ENCODE measurements around the gene GDAP2.
"Not testable (repeated sequence)": the region's sequence is repeated elsewhere in the genome, so short reads cannot be mapped to it uniquely, and the experiment has no call there.

The GDAP2 gene

DNA sequence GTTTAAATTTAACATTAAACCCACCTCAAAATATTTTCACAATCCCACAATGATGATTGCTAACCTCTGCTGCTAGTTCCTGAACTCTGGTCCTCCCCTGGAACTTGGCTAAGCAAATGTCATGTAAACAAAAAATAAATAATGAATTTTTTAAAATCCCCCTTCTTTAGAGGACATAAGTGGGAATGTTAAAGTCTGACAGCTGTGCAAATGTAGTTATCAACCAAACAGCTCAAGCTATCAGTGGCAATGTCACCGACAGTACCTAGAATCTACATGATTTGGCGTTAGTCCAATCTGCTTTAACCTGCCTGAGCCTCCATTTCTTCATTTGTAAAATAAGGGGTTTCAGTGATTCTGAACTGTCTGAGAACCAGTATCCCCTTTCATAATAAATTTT is 67.7 kb downstream of the GDAP2 start:
- peaks cover 7% of the 10 kb centered on the region; the same call in 1 of the 2 replicates for H3K36me3 ChIP-seq (ENCODE audit: control insufficient read depth, insufficient read depth, low read length)
- H3K9me3 ChIP-seq (ENCODE audit: control insufficient read depth, insufficient read depth, low read depth, low read length): no peaks in the 10 kb centered on the region
- no peak overlapping the region for H3K9ac ChIP-seq (ENCODE audit: low read length)
- H3K27me3 ChIP-seq (ENCODE audit: control insufficient read depth, insufficient read depth, low read length): no peaks in the 10 kb centered on the region
- H3K27ac ChIP-seq (ENCODE audit: low read depth, low read length): no peak overlapping the region
- H3K4me3 ChIP-seq (ENCODE audit: low read depth, low read length): no peak overlapping the region
- no peaks in the 10 kb centered on the region for H3K4me1 ChIP-seq (ENCODE audit: control insufficient read depth, insufficient read depth, low read length)

DNA sequence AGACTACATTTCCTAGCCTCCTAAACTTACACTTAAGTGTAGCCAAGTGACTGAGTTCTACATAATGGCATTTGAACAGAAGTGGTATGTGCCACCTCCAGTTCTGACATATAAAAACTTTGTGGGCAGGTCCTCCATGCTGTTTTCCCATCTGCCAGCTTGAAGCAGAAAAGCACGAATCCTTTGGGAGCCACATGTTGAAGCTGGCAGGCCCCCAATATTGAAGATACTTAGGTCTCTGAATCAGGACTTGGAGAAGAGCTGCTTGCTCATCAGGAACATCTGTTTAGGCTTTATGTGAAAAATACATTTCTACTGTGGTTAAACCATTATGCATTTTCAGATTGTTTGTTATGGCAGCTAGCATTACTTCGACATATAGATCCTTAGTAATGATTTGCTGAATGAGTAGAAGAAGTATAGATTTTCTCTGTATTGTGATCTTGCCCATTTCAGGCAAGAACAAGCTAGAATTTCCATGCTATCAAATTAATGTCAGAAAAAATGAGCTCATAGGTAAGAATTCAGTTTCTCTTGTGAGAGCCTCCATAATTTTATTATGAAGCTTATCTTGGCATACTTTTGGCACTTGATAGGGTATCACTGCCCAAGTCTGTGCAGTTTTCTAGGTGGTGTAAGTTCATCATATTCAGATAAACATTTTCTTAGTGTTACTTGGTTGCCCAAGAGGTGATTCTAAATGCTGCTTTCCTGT is 68.4 kb downstream of the GDAP2 start:
- no peaks in the 10 kb centered on the region for H3K4me1 ChIP-seq (ENCODE audit: control insufficient read depth, insufficient read depth, low read length)
- H3K27ac ChIP-seq (ENCODE audit: low read depth, low read length): no peak overlapping the region
- no peak overlapping the region for H3K4me3 ChIP-seq (ENCODE audit: low read depth, low read length)
- H3K27me3 ChIP-seq (ENCODE audit: control insufficient read depth, insufficient read depth, low read length): no peaks in the 10 kb centered on the region
- H3K36me3 ChIP-seq (ENCODE audit: control insufficient read depth, insufficient read depth, low read length): peaks cover 3% of the 10 kb centered on the region; the same call in 1 of the 2 replicates
- H3K9me3 ChIP-seq (ENCODE audit: control insufficient read depth, insufficient read depth, low read depth, low read length): no peaks in the 10 kb centered on the region
- H3K9ac ChIP-seq (ENCODE audit: low read length): no peak overlapping the region

DNA sequence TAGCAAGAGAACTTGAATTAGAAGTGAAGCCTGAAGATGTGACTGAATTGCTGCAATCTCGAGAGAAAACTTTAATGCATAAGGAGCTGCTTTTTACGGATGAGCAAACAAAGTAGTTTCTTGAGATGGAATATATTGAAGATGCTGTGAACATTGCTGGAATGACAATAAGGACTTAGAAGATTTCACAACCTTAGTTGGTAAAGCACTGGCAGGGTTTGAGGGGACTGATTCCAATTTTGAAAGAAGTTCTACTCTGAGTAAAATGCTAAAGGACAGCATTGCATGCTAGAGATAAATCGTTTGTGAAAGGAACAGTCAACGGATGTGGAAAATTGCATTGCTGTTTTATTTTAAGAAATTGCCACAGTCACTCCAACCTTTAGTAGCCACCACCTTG is 69.5 kb downstream of the GDAP2 start:
- Histone ChIP-seq H3K9me3 (ENCODE audit: control insufficient read depth, insufficient read depth, low read depth, low read length) (no peaks in the 10 kb centered on the region), H3K27me3 (ENCODE audit: control insufficient read depth, insufficient read depth, low read length) (no peaks in the 10 kb centered on the region), H3K4me1 (ENCODE audit: control insufficient read depth, insufficient read depth, low read length) (no peaks in the 10 kb centered on the region), H3K4me3 (ENCODE audit: low read depth, low read length) (no peak overlapping the region), H3K9ac (ENCODE audit: low read length) (no peak overlapping the region), H3K27ac (ENCODE audit: low read depth, low read length) (no peak overlapping the region), H3K36me3 (ENCODE audit: control insufficient read depth, insufficient read depth, low read length) (no peaks in the 10 kb centered on the region; the same call in 1 of the 2 replicates)

DNA sequence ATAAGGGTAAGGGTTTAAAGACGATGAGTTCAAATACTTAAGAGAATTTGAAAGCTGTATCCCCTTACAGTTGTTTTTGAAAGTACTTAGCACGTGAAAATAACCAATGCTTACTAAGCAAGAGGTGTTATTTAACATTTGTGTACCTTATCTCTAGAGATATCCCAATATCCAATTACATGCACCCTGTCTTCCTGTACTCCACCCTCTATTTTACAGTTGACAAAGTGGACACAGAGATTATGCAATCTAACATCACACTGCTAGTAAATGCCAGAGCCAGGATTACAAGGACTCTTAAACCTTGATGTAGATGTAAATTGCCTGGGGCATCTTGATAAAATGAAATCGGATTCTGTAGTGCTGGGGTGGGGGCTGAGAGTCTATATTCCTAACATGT is 72.0 kb downstream of the GDAP2 start:
- Histone ChIP-seq H3K36me3 (ENCODE audit: control insufficient read depth, insufficient read depth, low read length) (no peaks in the 10 kb centered on the region; the same call in 1 of the 2 replicates), H3K4me1 (ENCODE audit: control insufficient read depth, insufficient read depth, low read length) (no peaks in the 10 kb centered on the region), H3K27me3 (ENCODE audit: control insufficient read depth, insufficient read depth, low read length) (no peaks in the 10 kb centered on the region), H3K27ac (ENCODE audit: low read depth, low read length) (no peak overlapping the region), H3K4me3 (ENCODE audit: low read depth, low read length) (no peak overlapping the region), H3K9me3 (ENCODE audit: control insufficient read depth, insufficient read depth, low read depth, low read length) (no peaks in the 10 kb centered on the region), H3K9ac (ENCODE audit: low read length) (no peak overlapping the region)

DNA sequence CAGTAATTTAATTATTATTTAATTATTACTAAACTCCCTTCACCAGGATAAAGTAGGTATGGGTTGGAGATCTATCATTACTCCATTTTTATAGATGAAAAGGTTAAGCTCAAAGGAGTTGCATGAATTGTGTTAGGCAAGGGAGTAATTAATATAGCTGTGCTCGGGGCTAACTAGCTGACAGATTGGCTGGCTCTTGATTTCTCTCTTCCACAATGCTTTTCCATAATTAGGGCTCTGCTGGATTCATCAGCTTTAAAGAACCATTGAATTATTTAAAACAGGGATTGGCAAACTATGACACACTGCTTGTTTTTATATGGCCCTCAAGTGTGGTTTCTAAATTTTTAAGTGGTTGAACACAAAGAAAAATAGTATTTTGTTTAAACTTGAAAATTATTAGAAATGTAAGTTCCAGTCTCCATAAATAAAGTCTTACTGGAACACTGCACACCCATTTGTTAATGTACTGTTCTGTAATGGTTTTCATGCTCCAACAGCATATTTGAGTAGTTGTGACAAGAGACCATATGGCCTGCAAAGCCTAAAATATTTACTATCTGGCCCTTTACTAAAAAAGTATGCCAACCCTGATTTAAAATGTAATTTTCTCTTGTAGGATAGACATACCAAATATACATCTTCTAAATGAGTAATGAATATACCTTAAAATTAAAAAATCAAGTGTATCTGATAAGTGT is 76.4 kb downstream of the GDAP2 start:
- no peak overlapping the region for H3K9ac ChIP-seq (ENCODE audit: low read length)
- no peaks in the 10 kb centered on the region for H3K36me3 ChIP-seq (ENCODE audit: control insufficient read depth, insufficient read depth, low read length)
- H3K9me3 ChIP-seq (ENCODE audit: control insufficient read depth, insufficient read depth, low read depth, low read length): no peaks in the 10 kb centered on the region
- H3K27ac ChIP-seq (ENCODE audit: low read depth, low read length): no peak overlapping the region
- H3K4me1 ChIP-seq (ENCODE audit: control insufficient read depth, insufficient read depth, low read length): no peaks in the 10 kb centered on the region
- H3K4me3 ChIP-seq (ENCODE audit: low read depth, low read length): no peak overlapping the region
- no peaks in the 10 kb centered on the region for H3K27me3 ChIP-seq (ENCODE audit: control insufficient read depth, insufficient read depth, low read length)

- Histone ChIP-seq H3K27ac (ENCODE audit: low read depth, low read length) (no peak overlapping the region), H3K9me3 (ENCODE audit: control insufficient read depth, insufficient read depth, low read depth, low read length) (no peaks in the 10 kb centered on the region), H3K27me3 (ENCODE audit: control insufficient read depth, insufficient read depth, low read length) (no peaks in the 10 kb centered on the region), H3K9ac (ENCODE audit: low read length) (no peak overlapping the region), H3K36me3 (ENCODE audit: control insufficient read depth, insufficient read depth, low read length) (no peaks in the 10 kb centered on the region), H3K4me1 (ENCODE audit: control insufficient read depth, insufficient read depth, low read length) (no peaks in the 10 kb centered on the region), H3K4me3 (ENCODE audit: low read depth, low read length) (no peak overlapping the region)
Measured at GRCh38 chr1:117851687-117852086, 77.7 kb downstream of the GDAP2 start.

- no peaks in the 10 kb centered on the region for H3K4me1 ChIP-seq (ENCODE audit: control insufficient read depth, insufficient read depth, low read length)
- no peaks in the 10 kb centered on the region for H3K9me3 ChIP-seq (ENCODE audit: control insufficient read depth, insufficient read depth, low read depth, low read length)
- no peak overlapping the region for H3K27ac ChIP-seq (ENCODE audit: low read depth, low read length)
- no peaks in the 10 kb centered on the region for H3K27me3 ChIP-seq (ENCODE audit: control insufficient read depth, insufficient read depth, low read length)
- H3K4me3 ChIP-seq (ENCODE audit: low read depth, low read length): no peak overlapping the region
- no peak overlapping the region for H3K9ac ChIP-seq (ENCODE audit: low read length)
- H3K36me3 ChIP-seq (ENCODE audit: control insufficient read depth, insufficient read depth, low read length): no peaks in the 10 kb centered on the region
Measured at GRCh38 chr1:117846674-117847425, 82.6 kb downstream of the GDAP2 start.

- not testable (repeated sequence) for H3K4me3 ChIP-seq (ENCODE audit: low read depth, low read length); H3K4me1 ChIP-seq (ENCODE audit: control insufficient read depth, insufficient read depth, low read length); H3K27ac ChIP-seq (ENCODE audit: low read depth, low read length); H3K9ac ChIP-seq (ENCODE audit: low read length); H3K36me3 ChIP-seq (ENCODE audit: control insufficient read depth, insufficient read depth, low read length); H3K27me3 ChIP-seq (ENCODE audit: control insufficient read depth, insufficient read depth, low read length); H3K9me3 ChIP-seq (ENCODE audit: control insufficient read depth, insufficient read depth, low read depth, low read length)
Measured at GRCh38 chr1:117844478-117844877, 84.9 kb downstream of the GDAP2 start.

DNA sequence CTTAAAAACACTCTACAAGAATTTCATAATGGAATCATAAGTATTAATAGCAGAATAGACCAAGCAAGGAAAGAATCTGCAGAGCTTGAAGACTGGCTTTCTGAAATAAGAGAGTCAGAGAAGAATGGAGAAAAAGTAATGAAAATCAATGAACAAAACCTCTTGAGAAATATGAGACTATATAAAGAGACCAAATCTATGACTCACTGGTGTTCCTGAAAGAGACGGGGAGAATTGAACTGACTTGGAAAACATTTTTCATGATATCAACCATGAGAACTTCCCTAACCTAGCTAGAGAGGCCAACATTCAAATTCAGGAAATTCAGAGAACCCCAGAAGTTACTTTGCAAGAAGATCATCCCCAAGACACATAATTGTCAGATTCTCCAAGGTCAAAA is 85.6 kb downstream of the GDAP2 start:
- H3K36me3 ChIP-seq (ENCODE audit: control insufficient read depth, insufficient read depth, low read length): no peaks in the 10 kb centered on the region
- H3K4me1 ChIP-seq (ENCODE audit: control insufficient read depth, insufficient read depth, low read length): no peaks in the 10 kb centered on the region
- no peak overlapping the region for H3K4me3 ChIP-seq (ENCODE audit: low read depth, low read length)
- no peaks in the 10 kb centered on the region for H3K9me3 ChIP-seq (ENCODE audit: control insufficient read depth, insufficient read depth, low read depth, low read length)
- H3K27me3 ChIP-seq (ENCODE audit: control insufficient read depth, insufficient read depth, low read length): no peaks in the 10 kb centered on the region
- no peak overlapping the region for H3K9ac ChIP-seq (ENCODE audit: low read length)
- H3K27ac ChIP-seq (ENCODE audit: low read depth, low read length): no peak overlapping the region

- Histone ChIP-seq H3K4me1 (ENCODE audit: control insufficient read depth, insufficient read depth, low read length) (no peaks in the 10 kb centered on the region), H3K9me3 (ENCODE audit: control insufficient read depth, insufficient read depth, low read depth, low read length) (no peaks in the 10 kb centered on the region)
Measured at GRCh38 chr1:117842408-117843170, 86.8 kb downstream of the GDAP2 start.

More at GRCh38 chr1:117842408-117843170, 86.8 kb downstream of the GDAP2 start:
- Histone ChIP-seq H3K4me3 (ENCODE audit: low read depth, low read length) (no peak overlapping the region), H3K9ac (ENCODE audit: low read length) (no peak overlapping the region), H3K27ac (ENCODE audit: low read depth, low read length) (no peak overlapping the region), H3K36me3 (ENCODE audit: control insufficient read depth, insufficient read depth, low read length) (no peaks in the 10 kb centered on the region), H3K27me3 (ENCODE audit: control insufficient read depth, insufficient read depth, low read length) (no peaks in the 10 kb centered on the region)

All from HUES6 (cell line).